Heart right ventricle (tissue), 16 donors: ENCODE measurements around the gene RPL10A. TPM values are rescaled to one million over a fixed set of nuclear protein-coding genes. Genes with fewer than 3 reads are reported as not detected.
"Not testable (repeated sequence)": the region's sequence is repeated elsewhere in the genome, so short reads cannot be mapped to it uniquely, and the experiment has no call there.

Experiments used
- ATAC-seq, 8 donors: fragments of 200-7000 bp; cut with Tn5 transposase; one replicate each; pipeline ENCODE4 v1.9.1; 2020; ENCODE audit warnings: mild to moderate bottlenecking in 8 of 8, moderate library complexity in 8 of 8, moderate number of reproducible peaks in 1 of 8
- DNase-seq, 2 donors: peaks; one replicate each; pipeline ENCODE4 v3.0.0-alpha.2; 2020
- H3K27ac ChIP-seq, 10 donors: fragments of 200-600 bp; sonication (generic) in 2 of 10; one replicate each; pipeline versions ENCODE4 v1.5.0 to v1.8.0; 2020 to 2022; ENCODE audit warnings: mild to moderate bottlenecking in 3 of 10
- H3K27me3 ChIP-seq, 7 donors: fragments of 200-600 bp; one replicate each; pipeline ENCODE4 v1.8.0; 2021 to 2022; ENCODE audit warnings: mild to moderate bottlenecking in 2 of 7
- H3K36me3 ChIP-seq, 9 donors: fragments of 200-600 bp; sonication (generic) in 1 of 9; one replicate each; pipeline versions ENCODE4 v1.5.0 to v1.8.0; 2020 to 2022; ENCODE audit warnings: mild to moderate bottlenecking in 2 of 9
- H3K4me1 ChIP-seq, 9 donors: fragments of 200-600 bp; sonication (generic) in 1 of 9; one replicate each; pipeline versions ENCODE4 v1.5.0 to v1.8.0; 2020 to 2022; ENCODE audit warnings: mild to moderate bottlenecking in 4 of 9
- H3K4me3 ChIP-seq, 10 donors: fragments of 200-600 bp; sonication (generic) in 2 of 10; one replicate each; pipeline versions ENCODE4 v1.5.0 to v1.8.0; 2020 to 2022; ENCODE audit warnings: mild to moderate bottlenecking in 7 of 10, moderate library complexity in 2 of 10
- H3K9me3 ChIP-seq, 11 donors: fragments of 200-600 bp in 10 of 11; sonication (generic) in 2 of 11; one replicate each; pipeline versions ENCODE4 v1.5.0 to v1.8.0; 2013 to 2022; ENCODE audit warnings: mild to moderate bottlenecking in 2 of 11, control low read depth in 1 of 11, moderate library complexity in 1 of 11
- CTCF ChIP-seq, 9 donors: fragments of 200-600 bp; sonication (generic) in 2 of 9; IDR thresholded peaks; one replicate each; pipeline versions ENCODE4 v1.5.0 to v1.8.0; 2021 to 2022; ENCODE audit warnings: antibody characterized with exemption in 9 of 9, mild to moderate bottlenecking in 5 of 9, moderate library complexity in 1 of 9
- WGBS, 2 donors: extraction: QIAGEN DNeasy Blood & Tissue Kit; methylation state at CpG; one replicate each; pipeline ENCODE4 v1.1.7; 2013; ENCODE audit warnings: inconsistent platforms in 1 of 2; 5-methylcytosine and 5-hydroxymethylcytosine counted together
- intact Hi-C, 10 donors: fragments of 100-400 bp; cut with DNase I; formaldehyde crosslinking; loops; one replicate each; pipeline versions ENCODE4 v1.11.1 to v1.14.2; 2022
- microRNA-seq, 2 donors: library from miRNA; unstranded; fragments of <30 nt; microRNA quantifications; one replicate each; pipeline ENCODE4 v1.2.0, GENCODE V29; 2021
- polyA plus RNA-seq, 2 donors: library from polyadenylated mRNA; stranded (reverse); fragments of 200-250 nt; gene quantifications; one replicate each; pipeline ENCODE4 v1.2.3, GENCODE V29; 2013
- total RNA-seq, 10 donors: library from RNA; stranded (reverse); fragmentation: NEBNext Ultra II Directional in 3 of 10; extraction: Animal tissue kit (Norgen Biotek cat#: 25700) in 3 of 10; gene quantifications; one replicate each; pipeline versions ENCODE4 v1.2.1 to v1.2.4, GENCODE V29; 2021 to 2023
- donor health status: Arrhythmogenic right ventricular cardiomyopathy.
- donor health status: ischemic (EF 13 %, LVEDD 7.1; RV severe dilation, severe dysfunction).
- donor health status: healthy with polysubstance abuse.
- donor health status: DM: no; HTN: yes; CAD: no.
- donor health status: DM: no; HTN: no; CAD: no.
- donor health status: ischemic (EF 25% LVEDD 6.9; RV normal size, moderate dysfunction).
- donor health status: ischemic (EF 25% LVEDD 5.7; RV mildly dilated, moderate dysfunction).
- donor health status: healthy.
- donor health status: DM: yes; HTN: yes; CAD: no.
- donor health status: Ischemic cardiomyopathy.
- donor health status: ischemic (EF 35%, LVEDD 5.7; RV mildly dilated, moderate dysfunction).
- donor health status: nonischemic (EF 11% LVEDD 7.7; RV severe dilation, severe dysfunction).
- donor health status: DM: yes; HTN: yes; CAD: no.
- donor health status: PGD.
- donor health status: ischemic (EF 29% LVEDD 5.4; RV normal size, mild dysfunction).
- donor health status: nonischemic (EF 23%, LVEDD 6.1; RV moderate dilation, normal function).

RPL10A gene
- total and polyA plus RNA-seq, 12 donors: 231 to 1,620 (median 529) TPM

DNA sequence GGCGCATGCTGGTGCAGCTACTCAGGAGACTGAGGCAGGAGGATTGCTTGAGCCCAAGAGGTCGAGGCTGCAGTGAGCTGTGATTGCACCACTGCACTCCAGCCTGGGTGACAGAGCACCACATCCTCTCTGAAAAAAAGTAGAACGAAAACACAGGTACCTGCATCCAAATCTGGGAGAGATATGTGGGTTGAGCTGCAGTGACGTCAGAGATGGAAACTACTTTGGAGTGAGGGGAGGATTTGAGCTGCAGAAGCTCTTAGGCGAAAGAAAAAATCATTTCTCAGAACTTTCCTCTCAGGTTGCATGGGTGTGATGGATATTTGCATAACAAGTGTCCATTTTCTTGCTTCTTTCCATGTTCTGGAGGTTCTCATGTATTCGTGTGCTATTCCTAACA is 48.5 kb downstream of the RPL10A start:
- WGBS, 2 donors: 64 to 78% methylated on average over 6 of the region's 6 CpGs
- no peak for ATAC-seq
- H3K27me3 ChIP-seq: peaks cover 0 to 14% (median 11%) of the 10 kb centered on the region in 7 donors
- no peaks in the 10 kb centered on the region for H3K9me3 ChIP-seq
- intact Hi-C loops: no loop called here
- no peak overlapping the region for H3K27ac ChIP-seq
- peaks cover 0 to 4% (median under 1%) of the 10 kb centered on the region in 9 donors for H3K4me1 ChIP-seq
- no peak for DNase-seq
- TF ChIP-seq CTCF (IDR thresholded peaks at IDR 0.05): no peak
- H3K4me3 ChIP-seq: no peak overlapping the region
- no peaks in the 10 kb centered on the region for H3K36me3 ChIP-seq

DNA sequence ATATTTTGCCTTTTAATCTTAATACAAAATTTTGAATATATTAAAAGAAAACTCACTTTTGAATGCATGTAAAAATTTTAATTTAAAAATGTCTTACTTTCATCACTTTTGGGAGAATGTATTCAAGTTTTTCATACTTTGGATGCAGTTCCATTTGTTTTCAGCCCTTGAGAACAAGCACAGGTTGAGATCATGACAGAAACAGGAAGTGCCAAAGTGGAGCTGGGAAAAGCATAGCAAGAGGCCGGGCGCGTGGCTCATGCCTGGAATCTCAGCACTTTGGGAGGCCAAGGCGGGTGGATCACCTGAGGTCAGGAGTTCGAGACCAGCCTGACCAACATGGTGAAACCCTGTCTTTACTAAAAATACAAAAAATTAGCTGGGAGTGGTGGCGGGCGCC is 49.8 kb downstream of the RPL10A start:
- WGBS, 2 donors: 74 to 81% methylated on average over 7 of the region's 7 CpGs
- not testable (repeated sequence) for H3K27ac ChIP-seq

GRCh38 chr6:35518566-35519312 is 50.5 kb downstream of the RPL10A start:
- intact Hi-C loops: no loop called here
- no peaks in the 10 kb centered on the region for H3K9me3 ChIP-seq

More for the DNA sequence above, 49.8 kb downstream of the RPL10A start:
- intact Hi-C loops, DNase-seq, H3K4me1 ChIP-seq, ATAC-seq, H3K27me3 ChIP-seq, H3K9me3 ChIP-seq, H3K4me3 ChIP-seq, H3K36me3 ChIP-seq: not testable (repeated sequence)

DNA sequence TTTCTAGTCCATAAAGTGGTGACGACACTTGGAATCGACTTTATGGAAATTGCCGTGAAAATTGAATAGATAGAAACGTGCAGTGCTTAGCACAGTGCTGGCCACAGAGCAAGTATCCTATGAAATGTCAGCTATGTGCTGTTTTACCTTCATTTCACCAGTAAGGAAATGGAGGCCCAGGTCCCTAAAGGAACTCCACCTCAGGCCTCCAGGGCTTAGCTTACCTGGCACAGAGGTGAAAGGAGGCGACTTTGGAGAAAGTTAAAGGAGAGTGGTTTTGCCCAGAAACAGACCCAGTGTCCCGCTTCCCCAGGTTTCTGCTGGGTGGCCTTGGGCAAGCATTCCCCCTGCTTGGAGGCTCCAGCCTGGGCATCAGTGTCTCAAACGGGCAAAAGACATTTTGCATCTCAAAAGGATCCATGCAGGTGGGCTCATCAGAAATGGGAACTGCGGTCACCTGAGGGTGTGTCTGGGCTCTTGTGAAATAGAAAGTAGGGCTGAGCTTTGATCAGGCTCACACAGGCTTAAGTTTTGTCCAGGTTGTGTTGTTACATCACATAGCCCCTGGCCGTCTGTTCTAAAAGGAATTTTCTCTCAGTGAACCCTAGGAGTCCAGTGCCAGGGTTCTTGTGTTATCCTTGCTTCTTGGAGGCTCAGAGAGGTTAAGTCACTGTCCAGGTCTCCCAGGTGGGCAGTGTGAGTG is 51.3 kb downstream of the RPL10A start:
- no peaks in the 10 kb centered on the region for H3K27me3 ChIP-seq
- no peak overlapping the region for H3K27ac ChIP-seq
- intact Hi-C loops: loop anchor here in 6 of 10 donors (5.0 to 10.0 kb wide), 7 partner anchors 55 to 575 kb away; partner anchors contain the start of gene ARMC12 (in 3 of the 6)
- 89 to 93% methylated on average over 9 of the region's 9 CpGs for WGBS, 2 donors
- no peaks in the 10 kb centered on the region for H3K36me3 ChIP-seq
- H3K9me3 ChIP-seq: no peaks in the 10 kb centered on the region
- no peak overlapping the region for H3K4me3 ChIP-seq
- TF ChIP-seq CTCF (IDR thresholded peaks at IDR 0.05): no peak
- peaks cover 0 to 10% (median 0%) of the 10 kb centered on the region in 9 donors for H3K4me1 ChIP-seq
- ATAC-seq: no peak
- DNase-seq: no peak

More at GRCh38 chr6:35518566-35519312, 50.5 kb downstream of the RPL10A start:
- Histone ChIP-seq H3K27me3 (no peaks in the 10 kb centered on the region), H3K4me1 (peaks cover 0 to 10% (median 0%) of the 10 kb centered on the region in 9 donors), H3K36me3 (no peaks in the 10 kb centered on the region), H3K4me3 (no peak overlapping the region), H3K27ac (no peak overlapping the region)
- TF ChIP-seq CTCF (IDR thresholded peaks at IDR 0.05): no peak
- WGBS, 2 donors: 92 to 97% methylated on average over 6 of the region's 6 CpGs
- ATAC-seq: no peak
- no peak for DNase-seq

Small RNAs within 50 kb of the gene (microRNA-seq; reads per million reads assigned to microRNA genes)
- 0 reads per million in 2 donors for gene MIR7111

Other genes with a start within 250 kb of the RPL10A start
- 10 to 100 TPM; 29.8 to 48.9 (median 37.8) TPM for gene ZNF76, start 208.7 kb upstream of the RPL10A start, total RNA-seq
- 10 to 100 TPM; 17.9 to 67.1 TPM for gene ZNF76, start 208.7 kb upstream of the RPL10A start, polyA plus RNA-seq
- 1 to 10 TPM in 4 of 10 donors, under 1 TPM in 6; 0.62 to 8.8 (median 0.94) TPM for gene DEF6, start 170.6 kb upstream of the RPL10A start, total RNA-seq
- 1 to 10 TPM; 1.7 to 2.7 TPM for gene DEF6, start 170.6 kb upstream of the RPL10A start, polyA plus RNA-seq
- gene PPARD, start 125.8 kb upstream of the RPL10A start, total RNA-seq: 10 to 100 TPM; 12.9 to 21.0 (median 13.9) TPM
- 10 to 100 TPM; 13.5 to 15.3 TPM for gene PPARD, start 125.8 kb upstream of the RPL10A start, polyA plus RNA-seq
- gene FANCE, start 16.1 kb upstream of the RPL10A start, total RNA-seq: 1 to 10 TPM; 1.5 to 5.3 (median 3.0) TPM
- gene FANCE, start 16.1 kb upstream of the RPL10A start, polyA plus RNA-seq: 1 to 10 TPM; 1.8 to 2.4 TPM
- 10 to 100 TPM; 27.9 to 54.4 (median 35.5) TPM for gene TEAD3, start 28.7 kb downstream of the RPL10A start, total RNA-seq
- 10 to 100 TPM; 28.3 to 29.1 TPM for gene TEAD3, start 28.7 kb downstream of the RPL10A start, polyA plus RNA-seq
- gene TULP1, start 44.5 kb downstream of the RPL10A start, total RNA-seq: not detected
- gene TULP1, start 44.5 kb downstream of the RPL10A start, polyA plus RNA-seq: under 1 TPM; 0.03 to 0.15 TPM
- gene FKBP5, start 220.5 kb downstream of the RPL10A start, total RNA-seq: 100 to 1,000 TPM in 3 of 10 donors, 10 to 100 TPM in 7; 20.3 to 151 (median 45.3) TPM
- gene FKBP5, start 220.5 kb downstream of the RPL10A start, polyA plus RNA-seq: 100 to 1,000 TPM in 1 of 2 donors, 10 to 100 TPM in 1; 40.5 to 199 TPM